K562 (cell line): ENCODE measurements around the gene SYT1. TPM values are rescaled to one million over a fixed set of nuclear protein-coding genes. Genes with fewer than 3 reads are reported as not detected.

Experiments
- ATAC-seq: fragments of 200-7000 bp; cut with Tn5 transposase; 3 replicates; pipeline ENCODE4 v1.9.1; 2020; ENCODE audit warnings: moderate library complexity
- BruUV-seq: library from RNA; stranded (reverse); fragments of 400-500 nt; replicated peaks from 2 replicates; lab custom pipeline; 2021; lab: Mats Ljungman, UMichigan
- CTCF ChIA-PET: fragments of 300-600 bp; formaldehyde crosslinking; extraction: SDS; loops from one replicate; lab custom pipeline; 2021; ENCODE audit warnings: low intra/inter-chr PET ratio; lab: Yijun Ruan, JAX
- POLR2A ChIA-PET: fragments of 300-600, 350-650 bp; sonication (Branson Sonifier 250); formaldehyde crosslinking; extraction: SDS; loops from one replicate; lab custom pipeline; 2021; ENCODE audit warnings: antibody characterized with exemption, inconsistent platforms; lab: Yijun Ruan, JAX
- DNase-seq, 4 experiments: peaks; one replicate each; pipeline versions ENCODE4 v3.0.0 to v3.0.0-alpha.2; 2011 to 2018; ENCODE audit warnings: low spot score in 3 of 4, mixed read lengths in 3 of 4; ENCODE audit errors: extremely low read depth in 1 of 4
- FAIRE-seq: peaks from 2 replicates; lab custom pipeline; 2011; peaks lifted over from hg19 to GRCh38; lab: Jason Lieb, UNC
- H2AFZ ChIP-seq: 2 replicates; pipeline ENCODE4 v1.6.0; 2011; ENCODE audit warnings: low read depth, low read length, control low read depth, inconsistent platforms
- H3K27ac ChIP-seq: fragments of 200-600 bp; 3 replicates; pipeline ENCODE4 v1.8.0; 2011; ENCODE audit warnings: low read depth, mild to moderate bottlenecking, control low read depth, inconsistent platforms, low read length, moderate library complexity, mixed read lengths; ENCODE audit errors: extremely low read depth
- H3K27me3 ChIP-seq, 2 experiments: fragments of 300-600 bp in 1 of 2; 2 replicates in 1 of 2; 3 replicates in 1 of 2; pipeline versions ENCODE4 v1.6.0 to v1.8.0; 2011; ENCODE audit warnings: inconsistent platforms in 2 of 2, low read length in 2 of 2, mild to moderate bottlenecking in 1 of 2, mixed read lengths in 1 of 2, moderate library complexity in 1 of 2; ENCODE audit not compliant: control insufficient read depth in 2 of 2, insufficient read depth in 2 of 2
- H3K36me3 ChIP-seq: fragments of 300-600 bp; 3 replicates; pipeline ENCODE4 v1.8.0; 2011; ENCODE audit warnings: mild to moderate bottlenecking, low read length, inconsistent platforms; ENCODE audit not compliant: control insufficient read depth, insufficient read depth
- H3K4me1 ChIP-seq, 2 experiments: fragments of 200-600 bp in 1 of 2; replicated peaks in 1 of 2; 2 replicates in 1 of 2; 3 replicates in 1 of 2; pipeline versions ENCODE4 v1.5.1 to v1.8.0; 2011; ENCODE audit warnings: inconsistent platforms in 2 of 2, low read length in 2 of 2, mild to moderate bottlenecking in 1 of 2, mixed read lengths in 1 of 2, moderate library complexity in 1 of 2; ENCODE audit not compliant: control insufficient read depth in 2 of 2, insufficient read depth in 2 of 2
- H3K4me2 ChIP-seq: 2 replicates; pipeline ENCODE4 v1.6.1; 2011; ENCODE audit warnings: low read length, control low read depth, inconsistent platforms, mixed read lengths; ENCODE audit not compliant: insufficient read depth
- H3K4me3 ChIP-seq: fragments of 200-600 bp; sonication (generic), shearing (Covaris generic); 2 replicates; pipeline ENCODE4 v1.5.1; 2016; ENCODE audit warnings: control low read depth, inconsistent platforms
- H3K79me2 ChIP-seq: fragments of 200-600 bp; 3 replicates; pipeline ENCODE4 v1.8.0; 2011; ENCODE audit warnings: low read length, inconsistent platforms; ENCODE audit not compliant: control insufficient read depth, insufficient read depth
- H3K9ac ChIP-seq, 2 experiments: 2 replicates each; pipeline versions ENCODE4 v1.6.0 to v1.6.1; 2011; ENCODE audit warnings: low read depth in 2 of 2, low read length in 2 of 2, control low read depth in 1 of 2, inconsistent platforms in 1 of 2, mild to moderate bottlenecking in 1 of 2, mixed read lengths in 1 of 2; ENCODE audit not compliant: insufficient read depth in 1 of 2
- H3K9me1 ChIP-seq: one replicate; pipeline ENCODE4 v1.6.0; 2011; ENCODE audit warnings: inconsistent platforms, mild to moderate bottlenecking, low read length, moderate library complexity; ENCODE audit not compliant: control insufficient read depth, insufficient read depth
- H3K9me3 ChIP-seq: replicated peaks from 2 replicates; pipeline ENCODE4 v1.5.1; 2011; ENCODE audit warnings: low read depth, low read length, inconsistent platforms; ENCODE audit not compliant: control insufficient read depth, insufficient read depth
- H4K20me1 ChIP-seq: replicated peaks from 2 replicates; pipeline ENCODE4 v1.6.1; 2011; ENCODE audit warnings: low read length, inconsistent platforms, mixed read lengths; ENCODE audit not compliant: control insufficient read depth, insufficient read depth
- CTCF ChIP-seq, 3 experiments: IDR thresholded peaks in 2 of 3; conservative IDR thresholded peaks in 1 of 3; 2 replicates each; pipeline ENCODE4 v1.5.1; 2011 to 2012; ENCODE audit warnings: low read length in 3 of 3, mild to moderate bottlenecking in 3 of 3, control low read depth in 2 of 3, improper control_type of control experiment in 1 of 3, inconsistent platforms in 1 of 3, low read depth in 1 of 3, mixed read lengths in 1 of 3, moderate library complexity in 1 of 3; ENCODE audit not compliant: insufficient read depth in 2 of 3
- NEUROD1 ChIP-seq: fragments of 150-350 bp; IDR thresholded peaks from 2 replicates; pipeline ENCODE4 v1.6.1; 2014; ENCODE audit warnings: borderline replicate concordance, low read length, low read depth; ENCODE audit not compliant: partially characterized antibody
- NFXL1 ChIP-seq: fragments of 450-650 bp; formaldehyde crosslinking; IDR thresholded peaks from 2 replicates; pipeline ENCODE4 v1.4.0; 2021; ENCODE audit warnings: mild to moderate bottlenecking
- PCBP1 ChIP-seq: fragments of 200-400 bp; formaldehyde crosslinking; IDR thresholded peaks from 2 replicates; pipeline ENCODE4 v1.6.1; 2018; ENCODE audit warnings: mild to moderate bottlenecking, low read depth, low read length; ENCODE audit not compliant: poor library complexity, severe bottlenecking
- POLR2AphosphoS5 ChIP-seq: IDR thresholded peaks from 2 replicates; pipeline ENCODE4 v1.6.1; 2011; ENCODE audit warnings: mild to moderate bottlenecking, low read depth, low read length, moderate library complexity; ENCODE audit not compliant: control insufficient read depth, insufficient read depth
- PRMT5 ChIP-seq: sonication (generic); formaldehyde crosslinking; IDR thresholded peaks from 2 replicates; pipeline ENCODE4 v1.5.0; 2020; ENCODE audit warnings: missing genetic modification reagents
- RBM15 ChIP-seq: fragments of 200-400 bp; formaldehyde crosslinking; IDR thresholded peaks from 2 replicates; pipeline ENCODE4 v1.6.1; 2018; ENCODE audit warnings: mild to moderate bottlenecking, low read length, moderate library complexity; ENCODE audit not compliant: insufficient read depth
- RUNX1 ChIP-seq: sonication (generic); IDR thresholded peaks from 2 replicates; pipeline ENCODE4 v1.6.1; 2016; ENCODE audit warnings: antibody characterized with exemption, low read depth
- SAFB ChIP-seq: fragments of 200-400 bp; formaldehyde crosslinking; IDR thresholded peaks from 2 replicates; pipeline ENCODE4 v1.6.1; 2017; ENCODE audit warnings: low read depth, low read length, borderline replicate concordance
- SMARCC2 ChIP-seq: fragments of 450-650 bp; IDR thresholded peaks from 2 replicates; pipeline ENCODE4 v1.6.1; 2017; ENCODE audit warnings: antibody characterized with exemption, moderate library complexity, mild to moderate bottlenecking, low read depth
- THAP7 ChIP-seq: fragments of 250-450 bp; sonication (Bioruptor Pico); IDR thresholded peaks from 2 replicates; pipeline ENCODE4 v1.5.0; 2021
- ZBTB7A ChIP-seq: IDR thresholded peaks from 2 replicates; pipeline ENCODE4 v1.6.1; 2011; ENCODE audit warnings: low read depth, mild to moderate bottlenecking, low read length, moderate library complexity, borderline replicate concordance; ENCODE audit not compliant: control insufficient read depth
- ZNF589 ChIP-seq: fragments of 200-800 bp; sonication (Bioruptor generic); IDR thresholded peaks from 2 replicates; pipeline ENCODE4 v1.6.1; 2016; ENCODE audit warnings: low read depth, missing genetic modification characterization, missing compliant biosample characterization
- WGBS: fragments of 100-300 bp; shearing (Covaris generic); methylation state at CpG from one replicate; pipeline ENCODE4 v1.1.6; 2016; ENCODE audit warnings: low coverage, mixed read lengths; ENCODE audit not compliant: insufficient coverage; ENCODE audit errors: missing lambda C conversion rate; 5-methylcytosine and 5-hydroxymethylcytosine counted together
- in situ Hi-C: fragments of 300-500 bp; cut with MboI; formaldehyde crosslinking; loops from 4 replicates; pipeline ENCODE4 v1.15.0; 2018; ENCODE audit warnings: inconsistent platforms, mixed read lengths
- intact Hi-C: fragments of 100-400 bp; cut with micrococcal nuclease; formaldehyde crosslinking; loops from 2 replicates; pipeline ENCODE4 v1.14.2; 2022
- polyA plus RNA-seq, 8 experiments: library from polyadenylated mRNA; depleted of rRNA in 4 of 8; stranded (reverse) in 5 of 8; unstranded in 3 of 8; fragments of >200 nt; fragmentation: Nextera tagmentation in 2 of 8; fragmentation: Illumina TruSeq in 1 of 8; extraction: Ambion mirVana in 2 of 8; extraction: Trizol in 1 of 8; gene quantifications; 2 replicates each; pipeline versions ENCODE4 v1.2.1 to v1.2.3, GENCODE V29; 2011 to 2014; ENCODE audit warnings: inconsistent platforms in 1 of 8, missing spikeins in 1 of 8
- total RNA-seq, 7 experiments: library from RNA; depleted of rRNA in 6 of 7; stranded (reverse); fragments of >200 nt in 6 of 7; fragmentation: Illumina TruSeq in 2 of 7; extraction: Trizol in 2 of 7; gene quantifications; 2 replicates each; pipeline versions ENCODE4 v1.2.1 to v1.2.3, GENCODE V29; 2011 to 2021; ENCODE audit warnings: low replicate concordance in 1 of 7
- TF ChIP-seq, protein P1 (sequence below): sonication (generic); formaldehyde crosslinking; IDR thresholded peaks from 2 replicates; pipeline ENCODE4 v1.8.1; 2023; ENCODE audit warnings: mild to moderate bottlenecking, missing genetic modification reagents
- TF ChIP-seq, protein P2 (sequence below): fragments of 450-650 bp; formaldehyde crosslinking; IDR thresholded peaks from 2 replicates; pipeline ENCODE4 v1.4.0; 2020; ENCODE audit warnings: mild to moderate bottlenecking, mixed read lengths

SYT1 gene
- total and polyA plus RNA-seq, 9 of the 15 experiments (the other 6 are each of a cell fraction or from before 2014, with no cell fraction given): 0.03 to 0.13 (median 0.07) TPM; not detected in 4

- FAIRE-seq (no peak), DNase-seq (no peak), ATAC-seq (no peak)
- no peak overlapping the region for H2AFZ ChIP-seq
- no peaks in the 10 kb centered on the region for H3K27me3 ChIP-seq
- H3K79me2 ChIP-seq: no peaks in the 10 kb centered on the region
- ChIA-PET CTCF (no interaction called here), POLR2A (no interaction called here)
- in situ Hi-C loops (no loop called here), intact Hi-C loops (no loop called here)
- no peak overlapping the region for H3K4me2 ChIP-seq
- no peaks in the 10 kb centered on the region for H3K36me3 ChIP-seq
- H3K4me3 ChIP-seq: no peak overlapping the region
- H3K9me1 ChIP-seq: no peaks in the 10 kb centered on the region
- no peaks in the 10 kb centered on the region for H3K4me1 ChIP-seq
- no peak overlapping the region for H3K9ac ChIP-seq
- BruUV-seq: no TSS peak
- no peaks in the 10 kb centered on the region for H4K20me1 ChIP-seq
- no peaks in the 10 kb centered on the region for H3K9me3 ChIP-seq
- WGBS: 0% methylated on average over 3 of the region's 3 CpGs
- H3K27ac ChIP-seq: no peak overlapping the region
- TF ChIP-seq NEUROD1 (no peak), ZNF589 (CRISPR knock-in tag) (no peak), THAP7 (CRISPR knock-in tag) (no peak), SAFB (no peak), NFXL1 (CRISPR knock-in tag) (no peak), RBM15 (no peak), ZBTB7A (no peak), PCBP1 (no peak), CTCF (IDR thresholded peaks at IDR 0.05 in 2 of 3, conservative IDR thresholded peaks at IDR 0.05 in 1 of 3; ENCODE audit: insufficient read depth in 2 of 3, low read depth in 1 of 3, low read length in 3 of 3) (no peak), SMARCC2 (no peak), RUNX1 (no peak), POLR2AphosphoS5 (no peak), PRMT5 (CRISPR knock-in tag) (no peak)
- TF ChIP-seq, protein P1, sequence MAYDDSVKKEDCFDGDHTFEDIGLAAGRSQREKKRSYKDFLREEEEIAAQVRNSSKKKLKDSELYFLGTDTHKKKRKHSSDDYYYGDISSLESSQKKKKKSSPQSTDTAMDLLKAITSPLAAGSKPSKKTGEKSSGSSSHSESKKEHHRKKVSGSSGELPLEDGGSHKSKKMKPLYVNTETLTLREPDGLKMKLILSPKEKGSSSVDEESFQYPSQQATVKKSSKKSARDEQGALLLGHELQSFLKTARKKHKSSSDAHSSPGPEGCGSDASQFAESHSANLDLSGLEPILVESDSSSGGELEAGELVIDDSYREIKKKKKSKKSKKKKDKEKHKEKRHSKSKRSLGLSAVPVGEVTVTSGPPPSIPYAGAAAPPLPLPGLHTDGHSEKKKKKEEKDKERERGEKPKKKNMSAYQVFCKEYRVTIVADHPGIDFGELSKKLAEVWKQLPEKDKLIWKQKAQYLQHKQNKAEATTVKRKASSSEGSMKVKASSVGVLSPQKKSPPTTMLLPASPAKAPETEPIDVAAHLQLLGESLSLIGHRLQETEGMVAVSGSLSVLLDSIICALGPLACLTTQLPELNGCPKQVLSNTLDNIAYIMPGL (CRISPR knock-in tag): no peak
- TF ChIP-seq, protein P2, sequence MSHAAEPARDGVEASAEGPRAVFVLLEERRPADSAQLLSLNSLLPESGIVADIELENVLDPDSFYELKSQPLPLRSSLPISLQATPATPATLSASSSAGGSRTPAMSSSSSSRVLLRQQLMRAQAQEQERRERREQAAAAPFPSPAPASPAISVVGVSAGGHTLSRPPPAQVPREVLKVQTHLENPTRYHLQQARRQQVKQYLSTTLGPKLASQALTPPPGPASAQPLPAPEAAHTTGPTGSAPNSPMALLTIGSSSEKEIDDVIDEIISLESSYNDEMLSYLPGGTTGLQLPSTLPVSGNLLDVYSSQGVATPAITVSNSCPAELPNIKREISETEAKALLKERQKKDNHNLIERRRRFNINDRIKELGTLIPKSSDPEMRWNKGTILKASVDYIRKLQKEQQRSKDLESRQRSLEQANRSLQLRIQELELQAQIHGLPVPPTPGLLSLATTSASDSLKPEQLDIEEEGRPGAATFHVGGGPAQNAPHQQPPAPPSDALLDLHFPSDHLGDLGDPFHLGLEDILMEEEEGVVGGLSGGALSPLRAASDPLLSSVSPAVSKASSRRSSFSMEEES (CRISPR knock-in tag): no peak
Observed at GRCh38 chr12:79422060-79422812, 557.7 kb downstream of the SYT1 start.
